MM.1S (cell line): ENCODE data around the gene CERS3.

Experiments used
- DNase-seq: peaks from one replicate; pipeline ENCODE4 v3.0.0-alpha.2; 2015
- H2AFZ ChIP-seq: fragments of 300-600 bp; sonication (generic); 2 replicates; pipeline ENCODE4 v1.6.0; 2016; ENCODE audit warnings: antibody characterized with exemption, low read length
- H3F3A ChIP-seq: fragments of 300-600 bp; sonication (generic); 2 replicates; pipeline ENCODE4 v1.6.1; 2016; ENCODE audit warnings: mild to moderate bottlenecking, antibody characterized with exemption, low read length, moderate library complexity, mixed read lengths; ENCODE audit not compliant: insufficient read depth
- H3K27ac ChIP-seq: fragments of 300-600 bp; sonication (generic); 2 replicates; pipeline ENCODE4 v1.5.1; 2016; ENCODE audit warnings: mild to moderate bottlenecking, low read length
- H3K27me3 ChIP-seq: fragments of 300-600 bp; sonication (generic); replicated peaks from 2 replicates; pipeline ENCODE4 v1.6.0; 2016; ENCODE audit warnings: low read length; ENCODE audit not compliant: insufficient read depth
- H3K36me3 ChIP-seq: fragments of 300-600 bp; sonication (generic); replicated peaks from 2 replicates; pipeline ENCODE4 v1.6.1; 2016; ENCODE audit warnings: mild to moderate bottlenecking, low read length, mixed read lengths; ENCODE audit not compliant: insufficient read depth
- H3K4me1 ChIP-seq: fragments of 300-600 bp; sonication (generic); 2 replicates; pipeline ENCODE4 v1.6.1; 2016; ENCODE audit warnings: low read length, mixed read lengths
- H3K4me2 ChIP-seq: fragments of 300-600 bp; sonication (generic); 2 replicates; pipeline ENCODE4 v1.6.0; 2016; ENCODE audit warnings: low read depth, low read length
- H3K4me3 ChIP-seq: fragments of 300-600 bp; sonication (generic); 2 replicates; pipeline ENCODE4 v1.5.1; 2016; ENCODE audit warnings: low read length, mixed read lengths
- H3K79me2 ChIP-seq: fragments of 300-600 bp; sonication (generic); 2 replicates; pipeline ENCODE4 v1.6.1; 2016; ENCODE audit warnings: mixed run types, low read length, mixed read lengths
- H3K9ac ChIP-seq: fragments of 300-600 bp; sonication (generic); 2 replicates; pipeline ENCODE4 v1.6.1; 2016; ENCODE audit warnings: low read length, mixed read lengths
- H3K9me2 ChIP-seq: fragments of 300-600 bp; sonication (generic); replicated peaks from 2 replicates; pipeline ENCODE4 v1.6.1; 2016; ENCODE audit warnings: mild to moderate bottlenecking, low read length, mixed read lengths; ENCODE audit not compliant: insufficient read depth
- H3K9me3 ChIP-seq: fragments of 300-600 bp; sonication (generic); replicated peaks from 2 replicates; pipeline ENCODE4 v1.6.1; 2016; ENCODE audit warnings: mild to moderate bottlenecking, low read length, mixed read lengths; ENCODE audit not compliant: insufficient read depth
- H4K20me1 ChIP-seq: fragments of 300-600 bp; sonication (generic); 2 replicates; pipeline ENCODE4 v1.6.1; 2016; ENCODE audit warnings: mild to moderate bottlenecking, low read length, moderate library complexity, mixed read lengths; ENCODE audit not compliant: insufficient read depth
- EZH2 ChIP-seq: fragments of 300-600 bp; sonication (generic); optimal IDR thresholded peaks from 2 replicates; pipeline ENCODE3; 2017; ENCODE audit warnings: low read depth, mild to moderate bottlenecking, antibody characterized with exemption, low read length, mixed read lengths
- EZH2phosphoT487 ChIP-seq: fragments of 300-600 bp; sonication (generic); IDR thresholded peaks from 2 replicates; pipeline ENCODE4 v1.6.1; 2018; ENCODE audit warnings: antibody characterized with exemption, low read length
- TF ChIP-seq, protein P1 (sequence below): fragments of 300-600 bp; sonication (generic); IDR thresholded peaks from 2 replicates; pipeline ENCODE4 v1.5.1; 2016; ENCODE audit warnings: antibody characterized with exemption, low read length, mixed read lengths

Gene CERS3

DNA sequence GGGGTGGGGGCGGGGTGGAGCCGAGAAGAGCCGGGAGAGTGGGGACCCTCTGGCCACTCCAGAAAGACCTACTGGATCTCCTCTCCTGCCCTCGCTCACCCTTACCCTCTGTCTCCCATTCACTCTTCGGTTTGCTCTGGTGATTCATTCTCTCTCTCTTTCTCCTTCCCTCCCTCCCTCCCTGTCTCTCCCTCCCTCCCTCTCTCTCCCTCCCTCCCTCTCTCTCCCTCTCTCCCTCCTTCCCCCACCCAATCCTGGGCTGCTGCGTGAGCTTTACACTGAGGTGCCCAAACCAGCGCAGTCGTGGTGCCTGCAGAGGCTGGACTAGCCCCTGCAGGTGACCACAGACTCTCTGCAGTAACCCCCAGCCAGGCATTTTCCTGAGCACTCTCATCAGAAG lies 154.8 kb downstream of the CERS3 start:
- Histone ChIP-seq H3K27me3 (no peaks in the 10 kb centered on the region), H3K4me3 (no peak overlapping the region), H3K27ac (no peak overlapping the region), H2AFZ (no peak overlapping the region), H3K79me2 (no peaks in the 10 kb centered on the region), H4K20me1 (no peaks in the 10 kb centered on the region), H3K9me2 (no peaks in the 10 kb centered on the region), H3K9me3 (no peaks in the 10 kb centered on the region), H3K4me1 (no peaks in the 10 kb centered on the region), H3K9ac (no peak overlapping the region), H3K36me3 (no peaks in the 10 kb centered on the region), H3F3A (no peaks in the 10 kb centered on the region), H3K4me2 (no peak overlapping the region)
- no peak for TF ChIP-seq EZH2phosphoT487
- TF ChIP-seq EZH2: no peak
- TF ChIP-seq, protein P1, sequence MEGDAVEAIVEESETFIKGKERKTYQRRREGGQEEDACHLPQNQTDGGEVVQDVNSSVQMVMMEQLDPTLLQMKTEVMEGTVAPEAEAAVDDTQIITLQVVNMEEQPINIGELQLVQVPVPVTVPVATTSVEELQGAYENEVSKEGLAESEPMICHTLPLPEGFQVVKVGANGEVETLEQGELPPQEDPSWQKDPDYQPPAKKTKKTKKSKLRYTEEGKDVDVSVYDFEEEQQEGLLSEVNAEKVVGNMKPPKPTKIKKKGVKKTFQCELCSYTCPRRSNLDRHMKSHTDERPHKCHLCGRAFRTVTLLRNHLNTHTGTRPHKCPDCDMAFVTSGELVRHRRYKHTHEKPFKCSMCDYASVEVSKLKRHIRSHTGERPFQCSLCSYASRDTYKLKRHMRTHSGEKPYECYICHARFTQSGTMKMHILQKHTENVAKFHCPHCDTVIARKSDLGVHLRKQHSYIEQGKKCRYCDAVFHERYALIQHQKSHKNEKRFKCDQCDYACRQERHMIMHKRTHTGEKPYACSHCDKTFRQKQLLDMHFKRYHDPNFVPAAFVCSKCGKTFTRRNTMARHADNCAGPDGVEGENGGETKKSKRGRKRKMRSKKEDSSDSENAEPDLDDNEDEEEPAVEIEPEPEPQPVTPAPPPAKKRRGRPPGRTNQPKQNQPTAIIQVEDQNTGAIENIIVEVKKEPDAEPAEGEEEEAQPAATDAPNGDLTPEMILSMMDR: no peak
- no peak for DNase-seq

DNA sequence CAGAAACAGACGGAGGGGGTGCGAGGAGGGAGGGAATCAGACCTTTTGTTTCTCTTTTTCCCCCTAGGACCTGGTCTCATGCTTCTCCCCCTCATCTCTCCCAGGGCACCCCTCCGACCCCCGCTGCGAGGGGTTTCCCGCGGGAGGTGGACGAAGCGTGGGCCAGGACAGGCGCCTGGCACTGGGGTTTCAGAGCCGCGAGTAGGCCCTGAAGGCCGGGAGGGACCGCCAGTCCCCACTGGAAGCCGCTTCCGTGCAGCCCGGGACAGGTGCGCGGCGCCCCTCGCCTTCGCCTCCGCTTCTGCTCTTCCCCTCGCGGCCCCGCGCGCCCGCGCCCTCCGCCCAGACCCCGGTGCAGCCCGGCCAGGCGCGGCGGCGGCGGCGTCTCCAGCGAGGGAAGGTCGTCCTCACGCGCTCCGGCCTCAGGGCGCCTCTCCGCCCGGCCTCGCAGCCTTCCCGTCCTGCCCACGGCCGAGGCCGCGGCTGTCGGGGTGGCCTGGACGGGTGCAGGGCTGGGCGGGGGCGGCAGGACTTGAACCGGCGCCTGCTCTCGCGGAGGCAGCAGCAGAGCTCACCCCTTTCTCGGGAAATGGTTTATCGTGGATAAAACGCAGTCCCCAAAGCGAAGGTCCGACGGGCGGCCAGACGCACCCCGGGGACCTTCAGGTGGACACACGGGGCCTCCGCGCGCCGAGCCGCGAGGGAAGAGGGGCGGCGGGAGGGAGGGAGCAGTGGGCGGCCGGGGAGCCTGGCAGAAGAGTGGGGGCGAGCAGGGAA lies 155.4 kb downstream of the CERS3 start:
- Histone ChIP-seq H2AFZ (no peak overlapping the region), H3K27me3 (no peaks in the 10 kb centered on the region), H3K4me2 (no peak overlapping the region), H3K79me2 (no peaks in the 10 kb centered on the region), H3K9me3 (no peaks in the 10 kb centered on the region), H3K36me3 (no peaks in the 10 kb centered on the region), H3K9ac (no peak overlapping the region), H3K4me3 (no peak overlapping the region), H3F3A (no peaks in the 10 kb centered on the region), H4K20me1 (no peaks in the 10 kb centered on the region), H3K27ac (no peak overlapping the region), H3K4me1 (no peaks in the 10 kb centered on the region), H3K9me2 (no peaks in the 10 kb centered on the region)
- DNase-seq: no peak
- no peak for TF ChIP-seq EZH2phosphoT487
- TF ChIP-seq, protein P1: no peak
- TF ChIP-seq EZH2: no peak

DNA sequence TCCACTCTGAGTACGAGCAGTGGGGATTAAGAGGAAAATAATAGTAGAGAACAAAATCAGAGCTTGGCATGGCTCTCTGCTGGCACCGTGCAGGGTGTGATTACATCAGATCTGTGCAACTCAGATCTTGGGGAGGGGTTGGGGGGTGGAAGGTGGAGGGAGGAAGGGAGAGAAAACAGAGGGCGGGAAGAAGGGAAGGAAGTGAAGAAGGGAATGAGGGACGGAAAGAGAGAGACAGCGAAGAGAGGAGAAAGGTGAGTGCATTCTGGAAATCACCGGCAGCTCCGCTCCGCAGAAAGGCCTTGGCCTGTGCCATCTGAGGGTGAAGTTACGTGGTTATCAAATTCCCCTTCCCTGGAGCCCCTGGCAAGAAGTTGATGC lies 156.0 kb downstream of the CERS3 start:
- no peak overlapping the region for H2AFZ ChIP-seq
- no peaks in the 10 kb centered on the region for H3K4me1 ChIP-seq
- H3K9me3 ChIP-seq: no peaks in the 10 kb centered on the region
- no peaks in the 10 kb centered on the region for H3K79me2 ChIP-seq
- no peaks in the 10 kb centered on the region for H3K27me3 ChIP-seq
- no peaks in the 10 kb centered on the region for H3K36me3 ChIP-seq
- no peak for TF ChIP-seq EZH2phosphoT487
- TF ChIP-seq EZH2: no peak
- TF ChIP-seq, protein P1: no peak
- no peak overlapping the region for H3K4me2 ChIP-seq
- no peak overlapping the region for H3K27ac ChIP-seq
- no peaks in the 10 kb centered on the region for H3F3A ChIP-seq
- H3K9me2 ChIP-seq: no peaks in the 10 kb centered on the region
- H3K4me3 ChIP-seq: no peak overlapping the region
- no peak for DNase-seq
- no peak overlapping the region for H3K9ac ChIP-seq
- no peaks in the 10 kb centered on the region for H4K20me1 ChIP-seq
